HepG2 (cell line): ENCODE data around the gene TLL2. TPM values are rescaled to one million over a fixed set of nuclear protein-coding genes. Genes with fewer than 3 reads are reported as not detected.
A peak's percentile ranks its signal among the peaks of the same experiment; 100 is the strongest.

Experiments used
- ATAC-seq: fragments of 200-7000 bp; cut with Tn5 transposase; 3 replicates; pipeline ENCODE4 v1.9.1; 2020; ENCODE audit warnings: mild to moderate bottlenecking, moderate library complexity
- BruUV-seq: library from RNA; stranded (reverse); fragments of 400-500 nt; replicated peaks from 2 replicates; lab custom pipeline; 2021; lab: Mats Ljungman, UMichigan
- CTCF ChIA-PET: fragments of 300-600 bp; formaldehyde crosslinking; extraction: SDS; loops from one replicate; lab custom pipeline; 2021; ENCODE audit warnings: low total read pairs, inconsistent platforms, low intra/inter-chr PET ratio; lab: Yijun Ruan, JAX
- POLR2A ChIA-PET: fragments of 350-600 bp; sonication (Branson Sonifier 250); formaldehyde crosslinking; loops from one replicate; lab custom pipeline; 2020; ENCODE audit warnings: antibody characterized with exemption, inconsistent platforms; lab: Yijun Ruan, JAX
- DNase-seq: peaks from one replicate; pipeline ENCODE4 v3.0.0-alpha.2; 2015; ENCODE audit warnings: low spot score
- FAIRE-seq: peaks from 3 replicates; lab custom pipeline; 2011; peaks lifted over from hg19 to GRCh38; lab: Jason Lieb, UNC
- H2AFZ ChIP-seq: one replicate; pipeline ENCODE4 v1.6.1; 2011; ENCODE audit warnings: low read length, inconsistent platforms
- H3K27ac ChIP-seq: fragments of 300-600 bp; 3 replicates; pipeline ENCODE4 v1.8.0; 2011; ENCODE audit warnings: mixed run types, mild to moderate bottlenecking, mixed read lengths, low read length, inconsistent platforms; ENCODE audit not compliant: insufficient read depth; ENCODE audit errors: extremely low read length
- H3K27me3 ChIP-seq, 2 experiments: fragments of 200-600 bp in 1 of 2; 2 replicates in 1 of 2; 3 replicates in 1 of 2; pipeline versions ENCODE4 v1.6.0 to v1.8.0; 2011; ENCODE audit warnings: low read length in 2 of 2, mild to moderate bottlenecking in 2 of 2, moderate library complexity in 2 of 2, inconsistent platforms in 1 of 2; ENCODE audit not compliant: insufficient read depth in 2 of 2, control insufficient read depth in 1 of 2
- H3K36me3 ChIP-seq, 2 experiments: fragments of 200-600 bp in 1 of 2; replicated peaks in 1 of 2; 2 replicates in 1 of 2; 3 replicates in 1 of 2; pipeline versions ENCODE4 v1.5.1 to v1.8.0; 2011; ENCODE audit warnings: low read length in 2 of 2, inconsistent platforms in 1 of 2; ENCODE audit not compliant: insufficient read depth in 2 of 2, control insufficient read depth in 1 of 2
- H3K4me1 ChIP-seq: 2 replicates; pipeline ENCODE4 v1.5.1; 2012; ENCODE audit warnings: low read length, inconsistent platforms; ENCODE audit not compliant: insufficient read depth
- H3K4me2 ChIP-seq: 2 replicates; pipeline ENCODE4 v1.6.0; 2011; ENCODE audit warnings: low read depth, low read length, inconsistent platforms
- H3K4me3 ChIP-seq, 3 experiments: fragments of 200-600 bp in 1 of 3; sonication (generic), shearing (Covaris generic) in 1 of 3; replicated peaks in 1 of 3; 2 replicates each; pipeline ENCODE4 v1.5.1; 2011 to 2016; ENCODE audit warnings: low read length in 3 of 3, inconsistent platforms in 2 of 3, low read depth in 2 of 3, mild to moderate bottlenecking in 2 of 3, control low read depth in 1 of 3, mixed read lengths in 1 of 3; ENCODE audit not compliant: insufficient read depth in 1 of 3
- H3K79me2 ChIP-seq: one replicate; pipeline ENCODE4 v1.6.1; 2011; ENCODE audit warnings: low read length, inconsistent platforms; ENCODE audit not compliant: insufficient read depth
- H3K9ac ChIP-seq: 2 replicates; pipeline ENCODE4 v1.6.0; 2011; ENCODE audit warnings: mild to moderate bottlenecking, low read depth, low read length, inconsistent platforms; ENCODE audit not compliant: insufficient read depth
- H3K9me3 ChIP-seq: 2 replicates; pipeline ENCODE4 v1.5.1; 2012; ENCODE audit warnings: mild to moderate bottlenecking, low read length
- H4K20me1 ChIP-seq: 2 replicates; pipeline ENCODE4 v1.6.0; 2011; ENCODE audit warnings: inconsistent platforms, mild to moderate bottlenecking, low read length, moderate library complexity; ENCODE audit not compliant: insufficient read depth
- LCORL ChIP-seq, 2 experiments: fragments of 450-650 bp in 1 of 2; sonication (generic) in 1 of 2; formaldehyde crosslinking in 1 of 2; IDR thresholded peaks; 2 replicates each; pipeline versions ENCODE4 v1.5.0 to v1.6.1; 2017 to 2020; ENCODE audit warnings: antibody characterized with exemption in 1 of 2, missing genetic modification reagents in 1 of 2
- MAFF ChIP-seq: IDR thresholded peaks from 2 replicates; pipeline ENCODE4 v1.6.1; 2011; ENCODE audit warnings: low read depth, low read length, improper control_type of control experiment
- MAFK ChIP-seq, 2 experiments: IDR thresholded peaks in 1 of 2; conservative IDR thresholded peaks in 1 of 2; 2 replicates each; pipeline ENCODE4 v1.6.1; 2011; ENCODE audit warnings: improper control_type of control experiment in 2 of 2, low read length in 2 of 2
- MYNN ChIP-seq: sonication (generic); formaldehyde crosslinking; IDR thresholded peaks from 2 replicates; pipeline ENCODE4 v1.4.0; 2020; ENCODE audit warnings: mild to moderate bottlenecking, low read depth, missing genetic modification reagents
- PITX1 ChIP-seq: sonication (generic); formaldehyde crosslinking; IDR thresholded peaks from 2 replicates; pipeline ENCODE4 v1.5.1; 2020; ENCODE audit warnings: mild to moderate bottlenecking, missing genetic modification reagents
- SIX4 ChIP-seq: sonication (generic); formaldehyde crosslinking; IDR thresholded peaks from 2 replicates; pipeline ENCODE4 v1.4.0; 2020; ENCODE audit warnings: missing genetic modification reagents
- ZNF296 ChIP-seq: sonication (generic); formaldehyde crosslinking; conservative IDR thresholded peaks from 2 replicates; pipeline ENCODE4 v1.5.0; 2020; ENCODE audit warnings: mild to moderate bottlenecking, missing genetic modification reagents
- ZNF33A ChIP-seq: sonication (generic); formaldehyde crosslinking; IDR thresholded peaks from 2 replicates; pipeline ENCODE4 v1.5.1; 2020; ENCODE audit warnings: missing genetic modification reagents, mild to moderate bottlenecking, moderate library complexity, borderline replicate concordance
- WGBS: methylation state at CpG from one replicate; pipeline ENCODE4 v1.1.6; 2017; ENCODE audit warnings: low lambda C conversion rate; 5-methylcytosine and 5-hydroxymethylcytosine counted together
- in situ Hi-C: cut with HindIII; loops from 2 replicates; pipeline ENCODE4 v1.10.0; 2017; ENCODE audit warnings: low pct_unique_long_range_greater_than_20kb; ENCODE audit not compliant: extremely low pct_ligation_motif_present
- intact Hi-C: fragments of 100-400 bp; cut with micrococcal nuclease; formaldehyde crosslinking; loops from one replicate; pipeline ENCODE4 v1.10.0; 2022; ENCODE audit not compliant: unreplicated experiment
- polyA plus RNA-seq, 8 experiments: library from polyadenylated mRNA; depleted of rRNA in 3 of 8; stranded (reverse) in 7 of 8; unstranded in 1 of 8; fragments of >200 nt; fragmentation: Illumina TruSeq in 4 of 8; extraction: Trizol in 4 of 8; gene quantifications; 2 replicates each; pipeline versions ENCODE4 v1.2.1 to v1.2.3, GENCODE V29; 2011 to 2016; ENCODE audit warnings: low read depth in 4 of 8, missing spikeins in 1 of 8, mixed read lengths in 1 of 8; ENCODE audit not compliant: insufficient read depth in 1 of 8
- total RNA-seq, 5 experiments: library from RNA; depleted of rRNA; stranded (reverse); fragments of >200 nt; fragmentation: Illumina TruSeq; extraction: Trizol; gene quantifications; 2 replicates each; pipeline ENCODE4 v1.2.3, GENCODE V29; 2016; ENCODE audit warnings: low read depth in 1 of 5
- TF ChIP-seq, protein P1 (sequence below): sonication (generic); formaldehyde crosslinking; IDR thresholded peaks from 2 replicates; pipeline ENCODE4 v1.8.1; 2023; ENCODE audit warnings: mild to moderate bottlenecking, moderate library complexity, missing genetic modification reagents
- TF ChIP-seq, protein P2 (sequence below): sonication (generic); formaldehyde crosslinking; conservative IDR thresholded peaks from 2 replicates; pipeline ENCODE4 v1.4.0; 2020; ENCODE audit warnings: mild to moderate bottlenecking, missing genetic modification reagents, moderate library complexity
- TF ChIP-seq, protein P3 (sequence below): sonication (generic); formaldehyde crosslinking; IDR thresholded peaks from 2 replicates; pipeline ENCODE4 v1.4.0; 2020; ENCODE audit warnings: mild to moderate bottlenecking, missing genetic modification reagents
- TF ChIP-seq, protein P4 (sequence below): sonication (generic); formaldehyde crosslinking; IDR thresholded peaks from 2 replicates; pipeline ENCODE4 v1.4.0; 2020; ENCODE audit warnings: mild to moderate bottlenecking, missing genetic modification reagents
- TF ChIP-seq, protein P5 (sequence below): sonication (generic); formaldehyde crosslinking; IDR thresholded peaks from 2 replicates; pipeline ENCODE4 v1.8.1; 2023; ENCODE audit warnings: missing genetic modification reagents, mild to moderate bottlenecking, borderline replicate concordance

The TLL2 gene
- total and polyA plus RNA-seq, 2 of the 13 experiments (the other 11 are each of a cell fraction or from before 2014, with no cell fraction given), result 0.09 TPM; not detected in 1

DNA sequence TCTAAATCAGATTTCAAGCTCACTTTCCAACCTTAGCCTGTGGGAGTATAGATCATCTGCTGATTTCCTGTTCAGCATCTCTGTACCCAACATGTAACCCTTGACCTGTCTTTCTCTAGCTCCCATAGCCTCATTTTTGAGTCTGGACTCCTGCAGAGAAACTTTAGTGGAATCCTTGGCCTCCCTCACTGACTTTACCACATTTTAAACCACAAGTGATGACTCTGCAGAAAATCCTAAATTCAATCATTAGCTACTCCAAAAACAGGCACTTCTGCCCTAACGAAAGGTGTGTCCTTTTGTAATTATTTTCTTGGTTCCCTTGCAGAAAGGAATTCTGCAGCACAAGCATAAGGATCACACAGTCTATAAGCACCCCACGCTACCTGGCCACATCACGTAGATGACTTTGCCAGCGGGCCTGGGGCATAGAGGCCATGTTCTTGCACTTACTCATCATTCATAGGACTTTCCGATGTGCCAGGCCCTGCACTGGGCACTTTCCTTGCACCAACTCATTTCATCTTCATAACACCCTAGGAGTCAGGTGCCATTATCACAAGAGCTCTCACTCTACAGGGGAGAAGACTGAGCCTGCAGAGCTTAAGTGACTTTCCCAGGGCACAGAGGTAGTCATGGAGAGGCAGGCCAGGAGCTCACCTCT lies 97.7 kb downstream of the TLL2 start:
- Histone ChIP-seq H3K4me3 (peak overlapping the region in 1 of 3 experiments; percentile 27; a peak in 1 of 6 replicates), H3K27me3 (peaks cover 0 to 17% of the 10 kb centered on the region in 2 experiments; a peak in 2 of 5 replicates), H2AFZ (no peak overlapping the region), H3K36me3 (no peaks in the 10 kb centered on the region), H3K27ac (no peak overlapping the region), H3K4me1 (peaks cover 24% of the 10 kb centered on the region), H3K9me3 (no peaks in the 10 kb centered on the region), H3K9ac (0 out of 2 replicates have a peak overlapping the region, but pooled peaks have one; percentile 18), H4K20me1 (no peaks in the 10 kb centered on the region), H3K79me2 (no peaks in the 10 kb centered on the region), H3K4me2 (peak overlapping the region; percentile 57)
- intact Hi-C loops, result no loop called here
- CTCF ChIA-PET, result no interaction called here
- 37% methylated on average over 5 of the region's 5 CpGs for WGBS
- ATAC-seq, result peak; percentile 29
- no TSS peak for BruUV-seq
- no peak for FAIRE-seq
- in situ Hi-C loops, result no loop called here
- TF ChIP-seq, protein P1, sequence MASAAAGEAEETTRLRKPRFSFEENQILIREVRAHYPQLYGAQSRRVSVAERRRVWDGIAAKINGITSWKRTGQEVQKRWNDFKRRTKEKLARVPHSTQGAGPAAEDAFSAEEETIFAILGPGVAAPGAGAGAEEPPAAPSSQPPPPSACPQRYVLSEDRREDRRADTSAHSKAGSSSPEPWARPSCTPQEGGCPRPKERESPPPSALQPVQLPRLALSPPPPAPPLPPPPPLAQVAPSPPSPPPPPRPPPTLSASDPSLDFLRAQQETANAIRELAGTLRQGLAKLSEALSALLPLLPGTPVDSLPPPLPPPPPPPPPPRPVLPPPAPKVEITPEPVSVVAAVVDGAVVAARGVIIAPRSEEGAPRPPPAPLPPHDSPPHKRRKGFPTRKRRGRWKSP, result no peak
- TF ChIP-seq, protein P2, sequence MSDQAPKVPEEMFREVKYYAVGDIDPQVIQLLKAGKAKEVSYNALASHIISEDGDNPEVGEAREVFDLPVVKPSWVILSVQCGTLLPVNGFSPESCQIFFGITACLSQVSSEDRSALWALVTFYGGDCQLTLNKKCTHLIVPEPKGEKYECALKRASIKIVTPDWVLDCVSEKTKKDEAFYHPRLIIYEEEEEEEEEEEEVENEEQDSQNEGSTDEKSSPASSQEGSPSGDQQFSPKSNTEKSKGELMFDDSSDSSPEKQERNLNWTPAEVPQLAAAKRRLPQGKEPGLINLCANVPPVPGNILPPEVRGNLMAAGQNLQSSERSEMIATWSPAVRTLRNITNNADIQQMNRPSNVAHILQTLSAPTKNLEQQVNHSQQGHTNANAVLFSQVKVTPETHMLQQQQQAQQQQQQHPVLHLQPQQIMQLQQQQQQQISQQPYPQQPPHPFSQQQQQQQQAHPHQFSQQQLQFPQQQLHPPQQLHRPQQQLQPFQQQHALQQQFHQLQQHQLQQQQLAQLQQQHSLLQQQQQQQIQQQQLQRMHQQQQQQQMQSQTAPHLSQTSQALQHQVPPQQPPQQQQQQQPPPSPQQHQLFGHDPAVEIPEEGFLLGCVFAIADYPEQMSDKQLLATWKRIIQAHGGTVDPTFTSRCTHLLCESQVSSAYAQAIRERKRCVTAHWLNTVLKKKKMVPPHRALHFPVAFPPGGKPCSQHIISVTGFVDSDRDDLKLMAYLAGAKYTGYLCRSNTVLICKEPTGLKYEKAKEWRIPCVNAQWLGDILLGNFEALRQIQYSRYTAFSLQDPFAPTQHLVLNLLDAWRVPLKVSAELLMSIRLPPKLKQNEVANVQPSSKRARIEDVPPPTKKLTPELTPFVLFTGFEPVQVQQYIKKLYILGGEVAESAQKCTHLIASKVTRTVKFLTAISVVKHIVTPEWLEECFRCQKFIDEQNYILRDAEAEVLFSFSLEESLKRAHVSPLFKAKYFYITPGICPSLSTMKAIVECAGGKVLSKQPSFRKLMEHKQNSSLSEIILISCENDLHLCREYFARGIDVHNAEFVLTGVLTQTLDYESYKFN (CRISPR knock-in tag), result no peak
- TF ChIP-seq ZNF296, result no peak
- peak; percentile 84 for TF ChIP-seq MAFF
- TF ChIP-seq MYNN (CRISPR knock-in tag), result no peak
- TF ChIP-seq SIX4 (CRISPR knock-in tag), result no peak
- no peak for TF ChIP-seq LCORL (IDR thresholded peaks at IDR 0.05)
- no peak for TF ChIP-seq LCORL (CRISPR knock-in tag; IDR thresholded peaks at IDR 0.05)
- TF ChIP-seq, protein P3, sequence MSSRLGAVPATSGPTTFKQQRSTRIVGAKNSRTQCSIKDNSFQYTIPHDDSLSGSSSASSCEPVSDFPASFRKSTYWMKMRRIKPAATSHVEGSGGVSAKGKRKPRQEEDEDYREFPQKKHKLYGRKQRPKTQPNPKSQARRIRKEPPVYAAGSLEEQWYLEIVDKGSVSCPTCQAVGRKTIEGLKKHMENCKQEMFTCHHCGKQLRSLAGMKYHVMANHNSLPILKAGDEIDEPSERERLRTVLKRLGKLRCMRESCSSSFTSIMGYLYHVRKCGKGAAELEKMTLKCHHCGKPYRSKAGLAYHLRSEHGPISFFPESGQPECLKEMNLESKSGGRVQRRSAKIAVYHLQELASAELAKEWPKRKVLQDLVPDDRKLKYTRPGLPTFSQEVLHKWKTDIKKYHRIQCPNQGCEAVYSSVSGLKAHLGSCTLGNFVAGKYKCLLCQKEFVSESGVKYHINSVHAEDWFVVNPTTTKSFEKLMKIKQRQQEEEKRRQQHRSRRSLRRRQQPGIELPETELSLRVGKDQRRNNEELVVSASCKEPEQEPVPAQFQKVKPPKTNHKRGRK (CRISPR knock-in tag), result no peak
- TF ChIP-seq, protein P4, sequence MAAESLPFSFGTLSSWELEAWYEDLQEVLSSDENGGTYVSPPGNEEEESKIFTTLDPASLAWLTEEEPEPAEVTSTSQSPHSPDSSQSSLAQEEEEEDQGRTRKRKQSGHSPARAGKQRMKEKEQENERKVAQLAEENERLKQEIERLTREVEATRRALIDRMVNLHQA, result no peak
- peak; percentile 85 to 92 for TF ChIP-seq MAFK (conservative IDR thresholded peaks at IDR 0.05 in 1 of 2, IDR thresholded peaks at IDR 0.05 in 1 of 2; ENCODE audit: low read length in 2 of 2)
- no peak for TF ChIP-seq PITX1 (CRISPR knock-in tag)
- TF ChIP-seq, protein P5, sequence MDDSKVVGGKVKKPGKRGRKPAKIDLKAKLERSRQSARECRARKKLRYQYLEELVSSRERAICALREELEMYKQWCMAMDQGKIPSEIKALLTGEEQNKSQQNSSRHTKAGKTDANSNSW (CRISPR knock-in tag), result no peak
- no peak for TF ChIP-seq ZNF33A (CRISPR knock-in tag)
- DNase-seq, result no peak
- POLR2A ChIA-PET, result no interaction called here
